T-helper 9 cell (primary cell): Measurements from ENCODE around the gene THRA.

Experiments used
- DNase-seq: peaks from one replicate; pipeline ENCODE4 v3.0.0-alpha.2; 2020

THRA gene

DNA sequence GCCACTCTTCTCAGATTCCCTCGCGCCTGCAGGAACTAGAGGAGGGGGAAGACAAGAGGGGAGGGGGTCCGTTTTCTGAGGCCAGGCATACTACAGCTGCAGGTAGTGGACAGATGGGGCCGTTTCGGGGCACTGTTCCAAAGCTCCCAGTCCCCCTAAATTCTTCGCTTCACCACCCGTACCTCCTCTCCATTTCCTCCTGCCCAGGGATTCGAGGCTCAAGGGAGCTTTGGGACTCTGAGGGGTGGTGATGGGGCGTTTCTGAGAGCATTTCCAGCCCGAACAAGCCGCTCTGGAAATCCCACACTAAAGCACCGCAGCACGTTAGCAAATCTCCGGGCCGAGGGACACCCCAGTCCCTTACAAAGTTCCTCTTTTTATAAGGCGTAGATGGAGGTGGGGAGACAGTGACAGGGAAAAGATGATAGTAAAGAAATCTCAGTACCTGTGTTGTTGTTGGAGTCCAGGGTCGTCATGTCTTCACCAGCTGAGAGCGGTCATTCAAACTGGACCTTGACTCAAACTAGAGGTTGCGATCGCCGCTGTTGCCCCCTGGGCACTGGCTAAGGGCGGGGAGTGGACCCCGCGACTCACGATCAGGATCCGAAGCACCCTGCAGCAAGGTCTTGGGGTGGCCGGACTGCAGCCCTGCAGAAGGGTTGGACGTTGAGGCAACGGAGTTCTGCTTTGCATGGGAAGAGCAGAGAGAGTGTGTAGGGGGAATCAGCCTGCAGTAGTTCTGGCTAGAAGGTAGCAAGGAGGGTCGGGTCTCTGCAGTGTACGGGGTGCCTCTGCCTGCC is 37.1 kb downstream of the THRA start:
- no peak for DNase-seq

DNA sequence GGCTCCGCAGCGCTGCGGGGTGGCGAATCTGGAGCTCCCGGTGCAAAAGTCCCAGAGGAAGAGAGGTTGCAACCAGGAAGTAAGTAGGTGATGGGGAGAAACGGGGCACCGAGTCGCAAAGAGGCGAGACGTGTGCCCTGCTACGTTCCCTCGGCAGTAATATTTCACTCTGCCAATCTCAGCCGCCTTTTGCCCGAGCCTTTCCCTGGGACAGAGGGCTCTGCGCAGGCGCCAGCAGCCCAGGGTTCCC is 37.6 kb downstream of the THRA start, which contains the start of gene NR1D1:
NR1D1 (minus strand) TSS at position 171 of the 250 bp plus-strand sequence. CDS start 495 bp downstream, outside the sequence.
- DNase-seq: no peak

DNA sequence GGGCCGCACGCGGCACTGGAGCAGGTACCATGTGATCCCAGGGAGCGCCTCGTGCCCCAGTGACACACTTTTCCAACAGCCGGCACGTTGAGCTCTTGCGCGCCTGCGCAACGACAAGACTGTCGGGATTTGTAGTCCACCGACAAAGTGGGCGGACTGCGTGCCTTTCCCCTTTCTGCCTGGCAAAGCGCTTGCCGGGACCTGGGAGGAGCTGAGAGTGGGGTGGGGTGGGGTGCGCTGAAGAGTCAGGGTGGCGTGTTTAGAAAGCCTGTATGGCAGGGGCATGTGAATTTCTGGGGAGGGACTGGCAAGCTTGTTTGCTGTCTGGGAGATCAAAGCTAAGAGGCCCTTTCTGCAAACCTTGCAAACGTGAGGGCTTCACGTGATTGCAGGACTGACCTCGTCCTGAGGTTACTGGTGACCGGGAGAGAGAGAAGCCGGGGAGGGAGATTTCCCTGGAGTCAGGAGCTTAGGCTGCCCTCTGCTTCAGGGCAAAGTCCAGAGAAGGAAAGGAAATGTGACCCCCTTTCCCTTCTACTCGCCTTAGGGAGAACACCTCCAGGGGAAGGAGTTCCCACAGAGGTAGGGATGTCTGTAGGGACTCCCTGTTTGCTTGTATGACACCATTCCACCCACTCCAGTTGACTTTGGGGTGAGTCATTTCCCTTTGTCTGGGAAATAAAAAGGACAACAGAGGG is 38.1 kb downstream of the THRA start:
- DNase-seq: peak; percentile 83

- no peak for DNase-seq
Measured at GRCh38 chr17:40101367-40102210, 38.8 kb downstream of the THRA start.

- no peak for DNase-seq
Measured at GRCh38 chr17:40103071-40103661, 40.4 kb downstream of the THRA start.

- no peak for DNase-seq
Measured at GRCh38 chr17:40103688-40104087, 40.9 kb downstream of the THRA start.

- no peak for DNase-seq
Measured at GRCh38 chr17:40104594-40105486, 42.1 kb downstream of the THRA start.

DNA sequence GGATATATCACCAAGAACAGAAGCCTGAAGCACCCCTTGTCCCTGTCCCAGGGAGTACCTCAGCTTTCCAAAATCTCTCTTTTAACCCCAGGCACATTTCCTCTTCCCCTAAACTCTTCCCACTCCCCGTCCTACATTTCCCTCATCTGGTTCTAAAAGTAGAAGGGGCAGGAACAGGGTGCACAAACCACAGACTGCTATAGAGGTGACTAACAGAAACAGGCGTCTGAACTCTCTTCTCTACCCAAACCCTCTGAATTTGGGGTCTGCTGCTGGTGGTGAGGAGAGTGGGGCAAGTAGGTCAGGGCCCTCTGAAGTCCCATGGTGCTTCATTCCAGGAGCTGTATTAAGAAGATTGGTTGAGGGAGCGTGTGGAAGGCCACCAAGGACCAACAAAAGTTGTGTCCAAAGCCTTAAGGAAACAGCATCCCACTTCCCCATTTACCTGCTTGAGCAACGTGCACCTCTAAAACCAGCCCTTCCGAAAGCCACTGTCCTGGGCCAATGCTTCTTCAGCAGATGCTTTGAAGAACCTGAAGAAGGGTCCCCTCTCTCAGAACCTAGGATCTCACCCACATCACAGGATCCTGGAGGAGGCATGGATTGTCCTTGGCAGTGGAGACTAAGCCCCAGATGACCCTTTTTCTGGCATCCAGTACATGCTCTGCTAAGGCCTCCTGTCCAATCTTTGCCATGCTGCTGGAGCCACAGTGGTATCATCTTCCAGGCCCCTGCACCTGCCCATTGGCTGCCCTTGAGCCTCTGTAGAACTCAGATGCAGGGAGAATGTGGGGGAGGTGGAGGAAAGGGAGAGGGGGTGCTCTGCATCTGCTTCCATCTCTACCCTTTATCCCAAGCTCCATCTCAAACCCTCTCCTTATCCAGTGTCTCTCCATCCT is 43.3 kb downstream of the THRA start:
- no peak for DNase-seq

DNA sequence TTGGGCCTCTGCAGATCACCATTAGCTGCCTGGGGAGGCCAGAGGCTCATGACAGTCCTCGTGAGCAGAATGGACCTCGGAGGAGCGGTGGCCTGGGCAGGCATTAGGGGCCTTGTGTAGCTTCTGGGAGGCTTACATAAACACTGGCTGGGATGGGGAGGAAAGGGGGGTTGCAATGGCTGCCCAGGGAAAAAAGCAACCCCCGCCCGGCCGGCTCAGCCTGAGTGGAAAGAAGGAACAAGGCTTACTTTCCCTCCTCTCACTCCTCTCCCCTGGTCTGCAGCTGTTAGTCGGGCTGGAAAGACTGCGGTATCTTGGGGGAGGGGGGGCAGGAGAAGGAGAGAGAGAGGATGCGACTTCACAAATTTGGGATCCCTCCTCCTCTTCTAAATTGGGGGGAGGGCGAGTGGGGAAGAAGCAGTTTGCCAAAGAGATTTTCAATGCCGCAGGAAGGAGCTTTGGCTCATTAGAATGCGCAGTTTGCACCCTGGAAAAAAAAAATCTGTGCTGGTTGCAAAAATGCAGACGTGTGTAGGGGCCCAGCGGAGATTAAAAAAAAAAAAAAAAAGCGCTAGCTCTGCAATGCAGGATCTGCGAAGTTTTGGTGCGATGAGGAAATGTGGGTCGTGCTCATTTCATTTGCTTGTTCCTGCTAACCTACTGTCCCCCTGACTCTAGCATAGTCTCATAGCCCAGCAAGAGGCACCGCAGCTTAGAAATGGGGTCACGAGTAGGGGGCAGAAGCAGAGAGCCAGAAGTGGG is 44.2 kb downstream of the THRA start:
- DNase-seq: no peak

GRCh38 chr17:40107522-40108174 is 44.9 kb downstream of the THRA start:
- no peak for DNase-seq

GRCh38 chr17:40108970-40109824 is 46.4 kb downstream of the THRA start:
- DNase-seq: no peak

GRCh38 chr17:40110026-40110845 is 47.5 kb downstream of the THRA start:
- DNase-seq: no peak

- no peak for DNase-seq
Measured at GRCh38 chr17:40111221-40112128, 48.7 kb downstream of the THRA start.

DNA sequence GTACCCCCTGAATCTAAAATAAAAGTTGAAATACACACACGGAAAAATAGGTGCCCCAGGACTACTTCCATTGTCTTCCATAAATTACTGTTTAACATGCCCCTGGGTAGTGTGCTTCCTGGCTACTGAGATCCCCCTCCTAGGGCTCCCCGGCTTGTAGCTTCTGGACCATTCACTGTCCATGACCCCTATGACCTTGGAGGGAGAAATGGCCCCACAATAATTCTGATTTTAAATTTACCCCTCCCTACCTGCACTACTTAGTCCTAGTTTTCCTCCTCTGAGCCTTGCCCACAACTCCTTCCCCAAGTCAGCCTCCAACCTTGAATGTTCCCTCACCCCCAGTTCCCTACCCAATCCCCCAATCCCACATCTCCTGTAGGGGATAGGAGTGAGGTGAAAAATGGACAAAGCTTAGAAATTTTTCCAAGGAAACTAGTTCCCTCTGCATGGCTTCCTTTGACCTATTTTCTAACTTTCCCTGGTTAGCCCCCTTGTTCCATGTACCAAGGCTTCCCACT is 49.5 kb downstream of the THRA start:
- DNase-seq: no peak

GRCh38 chr17:40112718-40113109 is 49.9 kb downstream of the THRA start:
- DNase-seq: no peak
